H1 (cell line): Measurements from ENCODE around the gene CACNA2D4. TPM values are rescaled to one million over a fixed set of nuclear protein-coding genes. Genes with fewer than 3 reads are reported as not detected.

Experiments
- CTCF ChIA-PET: fragments of 300-600 bp; sonication (Branson Sonifier 250); formaldehyde crosslinking; loops from one replicate; lab custom pipeline; 2021; ENCODE audit not compliant: partially characterized antibody; lab: Charles Lee
- POLR2A ChIA-PET: fragments of 300-600 bp; sonication (Branson Sonifier 250); formaldehyde crosslinking; loops from one replicate; lab custom pipeline; 2021; ENCODE audit warnings: inconsistent platforms; ENCODE audit not compliant: partially characterized antibody; lab: Charles Lee
- DNase-seq, 2 experiments: peaks; one replicate each; pipeline versions ENCODE4 v3.0.0 to v3.0.0-alpha.2; 2010 to 2022; ENCODE audit warnings: low spot score in 2 of 2, low read depth in 1 of 2, mixed read lengths in 1 of 2
- FAIRE-seq: peaks from 2 replicates; lab custom pipeline; 2011; peaks lifted over from hg19 to GRCh38; lab: Jason Lieb, UNC
- H2AFZ ChIP-seq: 2 replicates; pipeline ENCODE4 v1.8.1; 2012; ENCODE audit warnings: low read length, inconsistent platforms
- H2AK5ac ChIP-seq: 2 replicates; pipeline ENCODE4 v1.6.1; 2013; ENCODE audit warnings: low read depth, low read length
- H2BK120ac ChIP-seq: replicated peaks from 2 replicates; pipeline ENCODE3; 2013; ENCODE audit warnings: low read depth, low read length, inconsistent platforms
- H2BK12ac ChIP-seq: 2 replicates; pipeline ENCODE4 v1.6.1; 2013; ENCODE audit warnings: low read depth, low read length
- H2BK15ac ChIP-seq: 2 replicates; pipeline ENCODE4 v1.6.1; 2013; ENCODE audit warnings: low read length
- H2BK20ac ChIP-seq: 2 replicates; pipeline ENCODE4 v1.6.1; 2013; ENCODE audit warnings: low read length
- H2BK5ac ChIP-seq: 2 replicates; pipeline ENCODE4 v1.6.1; 2013; ENCODE audit warnings: low read depth, low read length
- H3K14ac ChIP-seq: 2 replicates; pipeline ENCODE4 v1.6.1; 2013; ENCODE audit warnings: inconsistent platforms; ENCODE audit not compliant: insufficient read length
- H3K18ac ChIP-seq: 2 replicates; pipeline ENCODE4 v1.6.1; 2013; ENCODE audit warnings: low read length; ENCODE audit errors: extremely low read depth
- H3K23ac ChIP-seq: 2 replicates; pipeline ENCODE4 v1.6.1; 2013; ENCODE audit warnings: inconsistent platforms; ENCODE audit not compliant: insufficient read length
- H3K23me2 ChIP-seq: 2 replicates; pipeline ENCODE4 v1.6.1; 2013; ENCODE audit warnings: low read depth, low read length
- H3K27ac ChIP-seq: 2 replicates; pipeline ENCODE4 v1.6.1; 2011; ENCODE audit warnings: low read depth, low read length, inconsistent platforms
- H3K27me3 ChIP-seq, 4 experiments: replicated peaks in 1 of 4; 1 replicate in 1 of 4; 2 replicates in 3 of 4; pipeline versions ENCODE4 v1.6.1 to v1.8.1; 2011 to 2013; ENCODE audit warnings: low read length in 3 of 4, mild to moderate bottlenecking in 3 of 4, inconsistent platforms in 2 of 4, mixed read lengths in 2 of 4, moderate library complexity in 1 of 4; ENCODE audit not compliant: control insufficient read depth in 3 of 4, insufficient read depth in 3 of 4; ENCODE audit errors: extremely low read depth in 1 of 4
- H3K36me3 ChIP-seq, 4 experiments: 2 replicates each; pipeline versions ENCODE4 v1.6.1 to v1.8.1; 2011 to 2013; ENCODE audit warnings: mild to moderate bottlenecking in 4 of 4, low read length in 3 of 4, moderate library complexity in 2 of 4, control low read depth in 1 of 4, inconsistent platforms in 1 of 4; ENCODE audit not compliant: insufficient read depth in 4 of 4, control insufficient read depth in 2 of 4
- H3K4ac ChIP-seq: replicated peaks from 2 replicates; pipeline ENCODE3; 2013; ENCODE audit warnings: low read length, low read depth, mixed read lengths, inconsistent platforms; ENCODE audit not compliant: insufficient read length
- H3K4me1 ChIP-seq, 4 experiments: replicated peaks in 1 of 4; 1 replicate in 1 of 4; 2 replicates in 3 of 4; pipeline versions ENCODE4 v1.6.1 to v1.8.1; 2011 to 2013; ENCODE audit warnings: low read length in 3 of 4, inconsistent platforms in 2 of 4, mixed read lengths in 1 of 4; ENCODE audit not compliant: insufficient read depth in 4 of 4, control insufficient read depth in 3 of 4
- H3K4me2 ChIP-seq, 2 experiments: 2 replicates each; pipeline versions ENCODE4 v1.6.1 to v1.8.1; 2011 to 2013; ENCODE audit warnings: low read depth in 2 of 2, low read length in 2 of 2, control low read depth in 1 of 2, inconsistent platforms in 1 of 2, mild to moderate bottlenecking in 1 of 2; ENCODE audit not compliant: insufficient read depth in 1 of 2
- H3K4me3 ChIP-seq, 4 experiments: fragments of 200-600, 300-600 bp in 1 of 4; sonication (generic), shearing (Covaris generic), sonication (Bioruptor Twin) in 1 of 4; 2 replicates each; pipeline versions ENCODE4 v1.5.1 to v1.8.1; 2011 to 2016; ENCODE audit warnings: low read length in 4 of 4, low read depth in 3 of 4, control low read depth in 2 of 4, inconsistent platforms in 2 of 4, mild to moderate bottlenecking in 2 of 4, mixed read lengths in 1 of 4, moderate library complexity in 1 of 4; ENCODE audit not compliant: insufficient read depth in 2 of 4; ENCODE audit errors: extremely low read depth in 1 of 4
- H3K56ac ChIP-seq: replicated peaks from 2 replicates; pipeline ENCODE3; 2013; ENCODE audit warnings: low read depth, mild to moderate bottlenecking, mixed read lengths, low read length, inconsistent platforms; ENCODE audit not compliant: insufficient read length
- H3K79me1 ChIP-seq: 2 replicates; pipeline ENCODE4 v1.6.1; 2013; ENCODE audit warnings: low read depth, low read length, control low read depth
- H3K79me2 ChIP-seq, 2 experiments: 2 replicates each; pipeline versions ENCODE4 v1.6.1 to v1.8.1; 2012 to 2013; ENCODE audit warnings: low read length in 2 of 2, mild to moderate bottlenecking in 2 of 2, inconsistent platforms in 1 of 2; ENCODE audit not compliant: insufficient read depth in 2 of 2, control insufficient read depth in 1 of 2
- H3K9ac ChIP-seq, 4 experiments: replicated peaks in 1 of 4; 1 replicate in 1 of 4; 2 replicates in 3 of 4; pipeline versions ENCODE4 v1.6.1 to v1.8.1; 2011 to 2013; ENCODE audit warnings: low read depth in 3 of 4, low read length in 3 of 4, control low read depth in 2 of 4, mild to moderate bottlenecking in 2 of 4, moderate library complexity in 2 of 4, inconsistent platforms in 1 of 4; ENCODE audit errors: extremely low read depth in 1 of 4
- H3K9me3 ChIP-seq, 2 experiments: 2 replicates each; pipeline versions ENCODE4 v1.6.1 to v1.8.1; 2012 to 2013; ENCODE audit warnings: mild to moderate bottlenecking in 2 of 2, moderate library complexity in 2 of 2, control low read depth in 1 of 2, inconsistent platforms in 1 of 2, low read depth in 1 of 2, low read length in 1 of 2, mixed read lengths in 1 of 2; ENCODE audit not compliant: insufficient read depth in 2 of 2
- H4K20me1 ChIP-seq, 2 experiments: replicated peaks in 1 of 2; 2 replicates each; pipeline versions ENCODE3 to v1.8.1; 2011 to 2013; ENCODE audit warnings: inconsistent platforms in 2 of 2, low read length in 2 of 2, mild to moderate bottlenecking in 1 of 2; ENCODE audit not compliant: insufficient read depth in 2 of 2, control insufficient read depth in 1 of 2
- H4K5ac ChIP-seq: 2 replicates; pipeline ENCODE4 v1.6.1; 2013; ENCODE audit warnings: low read length, low read depth, mixed read lengths, inconsistent platforms; ENCODE audit not compliant: insufficient read length
- H4K8ac ChIP-seq: 2 replicates; pipeline ENCODE4 v1.8.0; 2013; ENCODE audit warnings: mild to moderate bottlenecking, moderate library complexity, low read length, inconsistent platforms; ENCODE audit not compliant: insufficient read depth; ENCODE audit errors: extremely low read depth
- H4K91ac ChIP-seq: replicated peaks from 2 replicates; pipeline ENCODE3; 2013; ENCODE audit warnings: low read length, mixed read lengths, inconsistent platforms; ENCODE audit not compliant: insufficient read length
- EP300 ChIP-seq, 2 experiments: IDR thresholded peaks; 1 replicate in 1 of 2; 2 replicates in 1 of 2; pipeline ENCODE4 v1.6.1; 2011 to 2012; ENCODE audit warnings: low read depth in 2 of 2, low read length in 2 of 2, mild to moderate bottlenecking in 2 of 2, borderline replicate concordance in 1 of 2, inconsistent platforms in 1 of 2, moderate library complexity in 1 of 2
- HDAC6 ChIP-seq: IDR thresholded peaks from one replicate; pipeline ENCODE4 v1.7.1; 2012; ENCODE audit warnings: low read depth, mild to moderate bottlenecking, inconsistent platforms, low read length, moderate library complexity
- JUN ChIP-seq: IDR thresholded peaks from 2 replicates; pipeline ENCODE4 v1.6.1; 2011; ENCODE audit warnings: low read depth, mild to moderate bottlenecking, improper control_type of control experiment, low read length
- KDM4A ChIP-seq: IDR thresholded peaks from one replicate; pipeline ENCODE4 v1.7.1; 2012; ENCODE audit warnings: low read depth, mild to moderate bottlenecking, moderate library complexity, low read length, inconsistent platforms; ENCODE audit not compliant: severe bottlenecking
- KDM5A ChIP-seq: fragments of 200-600 bp; IDR thresholded peaks from 2 replicates; pipeline ENCODE4 v1.7.1; 2012; ENCODE audit warnings: mild to moderate bottlenecking, low read length, inconsistent platforms, mixed read lengths
- MAX ChIP-seq: IDR thresholded peaks from 2 replicates; pipeline ENCODE4 v1.6.1; 2012; ENCODE audit warnings: inconsistent platforms
- POLR2A ChIP-seq, 2 experiments: IDR thresholded peaks; 1 replicate in 1 of 2; 2 replicates in 1 of 2; pipeline ENCODE4 v1.6.1; 2011; ENCODE audit warnings: low read depth in 2 of 2, low read length in 2 of 2, mild to moderate bottlenecking in 2 of 2; ENCODE audit errors: control extremely low read depth in 1 of 2
- SP4 ChIP-seq: IDR thresholded peaks from 2 replicates; pipeline ENCODE4 v1.6.1; 2012; ENCODE audit warnings: low read length, inconsistent platforms
- TAF1 ChIP-seq: IDR thresholded peaks from 2 replicates; pipeline ENCODE4 v1.6.1; 2011; ENCODE audit warnings: mild to moderate bottlenecking, low read depth, low read length
- TAF7 ChIP-seq: optimal IDR thresholded peaks from 2 replicates; pipeline ENCODE3; 2011; ENCODE audit warnings: low read depth, mild to moderate bottlenecking, inconsistent platforms, low read length, moderate library complexity, borderline replicate concordance
- TCF12 ChIP-seq: IDR thresholded peaks from 2 replicates; pipeline ENCODE4 v1.6.1; 2011; ENCODE audit warnings: low read depth, mild to moderate bottlenecking, low read length
- TEAD4 ChIP-seq: IDR thresholded peaks from 2 replicates; pipeline ENCODE4 v1.6.1; 2012; ENCODE audit warnings: low read depth, low read length, inconsistent platforms, mixed read lengths
- USF2 ChIP-seq: IDR thresholded peaks from 2 replicates; pipeline ENCODE4 v1.6.1; 2011; ENCODE audit warnings: low read length, improper control_type of control experiment
- ZNF274 ChIP-seq: IDR thresholded peaks from 2 replicates; pipeline ENCODE4 v1.7.0; 2012; ENCODE audit warnings: low read length, borderline replicate concordance; ENCODE audit errors: extremely low read depth
- WGBS, 2 experiments: shearing (Covaris generic) in 1 of 2; methylation state at CpG; one replicate each; pipeline versions ENCODE4 v1.1.6 to v1.1.7; 2013 to 2015; ENCODE audit warnings: low lambda C conversion rate in 2 of 2, mixed read lengths in 2 of 2, inconsistent platforms in 1 of 2, low coverage in 1 of 2, missing lambda C conversion rate in 1 of 2; ENCODE audit not compliant: insufficient replicate concordance in 2 of 2, insufficient coverage in 1 of 2, insufficient read length in 1 of 2; ENCODE audit errors: extremely low coverage in 1 of 2, missing lambda C conversion rate in 1 of 2; 5-methylcytosine and 5-hydroxymethylcytosine counted together
- polyA plus RNA-seq, 7 experiments: library from polyadenylated mRNA; depleted of rRNA in 3 of 7; stranded (reverse) in 5 of 7; unstranded in 2 of 7; fragments of >200 nt in 5 of 7; fragments of 200-250 nt in 2 of 7; gene quantifications; 1 replicate in 5 of 7; 2 replicates in 1 of 7; 4 replicates in 1 of 7; pipeline versions ENCODE4 v1.2.1 to v1.2.3, GENCODE V29; 2011 to 2013; ENCODE audit warnings: missing spikeins in 2 of 7, mixed read lengths in 2 of 7
- total RNA-seq: library from RNA; stranded (reverse); fragmentation: NEBNext Ultra II Directional; extraction: Animal tissue kit (Norgen Biotek cat#: 25700); gene quantifications from 2 replicates; pipeline ENCODE4 v1.2.1, GENCODE V29; 2021

Gene CACNA2D4
- total and polyA plus RNA-seq, 2 of the 8 experiments (the other 6 are each of a cell fraction or from before 2014, with no cell fraction given) = 0.44 to 0.88 TPM

- no peak overlapping the region for H2BK15ac ChIP-seq
- H3K27me3 ChIP-seq = no peaks in the 10 kb centered on the region
- no peak overlapping the region for H3K4me2 ChIP-seq
- H2BK20ac ChIP-seq = no peak overlapping the region
- H3K79me1 ChIP-seq = no peaks in the 10 kb centered on the region
- ChIA-PET POLR2A (no interaction called here), CTCF (interaction anchor here (0.6 to 1.2 kb wide), 2 partner anchors 33 to 1789 kb away, joined by 3 to 4 read pairs; no protein-coding TSS in a partner anchor)
- no peaks in the 10 kb centered on the region for H3K4me1 ChIP-seq
- H4K91ac ChIP-seq = no peak overlapping the region
- DNase-seq (no peak), FAIRE-seq (no peak)
- 61% methylated on average over 3 of the region's 3 CpGs; no CpG with 5 or more reads in 1 of the 2 experiments for WGBS, 2 experiments
- H3K9ac ChIP-seq = no peak overlapping the region
- no peak overlapping the region for H3K27ac ChIP-seq
- H3K79me2 ChIP-seq = no peaks in the 10 kb centered on the region
- H3K14ac ChIP-seq = no peak overlapping the region
- H3K23ac ChIP-seq = no peak overlapping the region
- H2BK5ac ChIP-seq = no peak overlapping the region
- H2BK120ac ChIP-seq = no peak overlapping the region
- no peak overlapping the region for H3K4me3 ChIP-seq
- H2BK12ac ChIP-seq = no peak overlapping the region
- no peak overlapping the region for H3K56ac ChIP-seq
- H2AK5ac ChIP-seq = no peak overlapping the region
- peaks cover 0 to 3% of the 10 kb centered on the region in 2 experiments; a peak in 2 of 4 replicates for H3K9me3 ChIP-seq
- 0 out of 2 replicates have a peak, but pooled peaks cover 3% of the 10 kb centered on the region for H3K23me2 ChIP-seq
- no peak overlapping the region for H3K4ac ChIP-seq
- no peak overlapping the region for H4K8ac ChIP-seq
- H4K5ac ChIP-seq = no peak overlapping the region
- no peak overlapping the region for H3K18ac ChIP-seq
- H2AFZ ChIP-seq = no peak overlapping the region
- no peaks in the 10 kb centered on the region for H4K20me1 ChIP-seq
- H3K36me3 ChIP-seq = no peaks in the 10 kb centered on the region; a peak in 1 of 8 replicates
- no peak for TF ChIP-seq JUN
- no peak for TF ChIP-seq MAX
- TF ChIP-seq KDM5A = no peak
- TF ChIP-seq EP300 (IDR thresholded peaks at IDR 0.05; ENCODE audit: borderline replicate concordance in 1 of 2, low read depth in 2 of 2, low read length in 2 of 2) = no peak
- TF ChIP-seq ZNF274 = no peak
- no peak for TF ChIP-seq SP4
- TF ChIP-seq TEAD4 = no peak
- TF ChIP-seq TAF1 = no peak
- TF ChIP-seq POLR2A (IDR thresholded peaks at IDR 0.05; ENCODE audit: control extremely low read depth in 1 of 2, low read depth in 2 of 2, low read length in 2 of 2) = no peak
- no peak for TF ChIP-seq KDM4A
- TF ChIP-seq HDAC6 = no peak
- no peak for TF ChIP-seq TCF12
- no peak for TF ChIP-seq TAF7
- no peak for TF ChIP-seq USF2
These were observed 11.9 kb downstream of the CACNA2D4 start for GRCh38 chr12:1906579-1906978.
